ENCODE data around the gene A2M. TPM values are rescaled to one million over a fixed set of nuclear protein-coding genes. Genes with fewer than 3 reads are reported as not detected.

A2M gene
- total and polyA plus RNA-seq, 2 donors (not counting 3 experiments of a cell fraction or from before 2014, with no cell fraction given), result 11.5 to 16.9 TPM

GRCh38 chr12:9104087-9104486, 11.6 kb downstream of the A2M start:
- no peak overlapping the region for H3K4me2 ChIP-seq (ENCODE audit: insufficient read depth, low read length)
- no peaks in the 10 kb centered on the region for H3K36me3 ChIP-seq (ENCODE audit: control insufficient read depth in 2 of 2, extremely low read depth in 1 of 2, insufficient read depth in 2 of 2, low read length in 2 of 2)
- no peaks in the 10 kb centered on the region for H4K20me1 ChIP-seq (replicated peaks; ENCODE audit: control insufficient read depth, extremely low read depth, insufficient read depth, low read length)
- H3K9me1 ChIP-seq (replicated peaks; ENCODE audit: control insufficient read depth, extremely low read depth, insufficient read depth, low read length), result no peaks in the 10 kb centered on the region
- no peak for DNase-seq (ENCODE audit: low read depth, low spot score)
- FAIRE-seq, result no peak
- dilution Hi-C loops (cut with MboI; ENCODE audit: extremely low pct_ligation_motif_present, low sequenced_read_pairs) (no loop called here), intact Hi-C loops (cut with micrococcal nuclease) (no loop called here)
- H3K9ac ChIP-seq (replicated peaks; ENCODE audit: extremely low read depth, insufficient read depth, low read length), result no peak overlapping the region
- no peaks in the 10 kb centered on the region for H3K79me2 ChIP-seq (ENCODE audit: control insufficient read depth, insufficient read depth, low read length)
- no peaks in the 10 kb centered on the region for H3K4me1 ChIP-seq (ENCODE audit: control insufficient read depth, extremely low read depth, insufficient read depth, low read length)
- ChIA-PET POLR2A (no interaction called here), CTCF (no interaction called here)
- H2AFZ ChIP-seq (ENCODE audit: low read depth, low read length), result no peak overlapping the region
- no peak overlapping the region for H3K4me3 ChIP-seq (replicated peaks in 1 of 3; ENCODE audit: insufficient read depth in 1 of 3, low read depth in 1 of 3, low read length in 3 of 3)
- BruUV-seq (replicated peaks), result no TSS peak
- TF ChIP-seq CTCF (IDR thresholded peaks at IDR 0.05; ENCODE audit: extremely low read depth in 1 of 2, insufficient read depth in 1 of 2, low read depth in 1 of 2, low read length in 2 of 2) (no peak), FOS (IDR thresholded peaks at IDR 0.05; ENCODE audit: borderline replicate concordance, insufficient read depth, low read length) (no peak), JUN (IDR thresholded peaks at IDR 0.05; ENCODE audit: borderline replicate concordance, insufficient read depth, insufficient read length, low read depth) (no peak), POLR2AphosphoS5 (IDR thresholded peaks at IDR 0.05; ENCODE audit: insufficient read depth, low read depth, low read length) (no peak), GATA2 (IDR thresholded peaks at IDR 0.05; ENCODE audit: insufficient read depth, insufficient read length, low read depth, low read length) (no peak), POLR2A (IDR thresholded peaks at IDR 0.05; ENCODE audit: low read depth, low read length) (no peak), MYC (IDR thresholded peaks at IDR 0.05; ENCODE audit: low read depth, low read length) (no peak), EZH2 (IDR thresholded peaks at IDR 0.05; ENCODE audit: borderline replicate concordance, low read depth, low read length, severe bottlenecking) (no peak), MAX (IDR thresholded peaks at IDR 0.05; ENCODE audit: insufficient read depth, insufficient read length) (no peak)
- H3K27me3 ChIP-seq (ENCODE audit: control insufficient read depth in 2 of 2, insufficient read depth in 2 of 2, low read length in 2 of 2), result peaks cover 0 to 3% of the 10 kb centered on the region in 2 experiments
- H3K27ac ChIP-seq (ENCODE audit: insufficient read depth, low read depth, low read length), result no peak overlapping the region
- no peaks in the 10 kb centered on the region for H3K9me3 ChIP-seq (replicated peaks; ENCODE audit: control insufficient read depth, insufficient read depth, low read length)
